GM19463 (cell line): ENCODE data around the gene STMND1.
"Not testable (repeated sequence)": the region's sequence is repeated elsewhere in the genome, so short reads cannot be mapped to it uniquely, and the experiment has no call there.

Experiments used
- ATAC-seq: cut with Tn5 transposase; IDR thresholded peaks from one replicate; pipeline ENCODE4 v1.9.1; 2021; ENCODE audit warnings: mild to moderate bottlenecking, moderate library complexity; ENCODE audit not compliant: unreplicated experiment

STMND1 gene

DNA sequence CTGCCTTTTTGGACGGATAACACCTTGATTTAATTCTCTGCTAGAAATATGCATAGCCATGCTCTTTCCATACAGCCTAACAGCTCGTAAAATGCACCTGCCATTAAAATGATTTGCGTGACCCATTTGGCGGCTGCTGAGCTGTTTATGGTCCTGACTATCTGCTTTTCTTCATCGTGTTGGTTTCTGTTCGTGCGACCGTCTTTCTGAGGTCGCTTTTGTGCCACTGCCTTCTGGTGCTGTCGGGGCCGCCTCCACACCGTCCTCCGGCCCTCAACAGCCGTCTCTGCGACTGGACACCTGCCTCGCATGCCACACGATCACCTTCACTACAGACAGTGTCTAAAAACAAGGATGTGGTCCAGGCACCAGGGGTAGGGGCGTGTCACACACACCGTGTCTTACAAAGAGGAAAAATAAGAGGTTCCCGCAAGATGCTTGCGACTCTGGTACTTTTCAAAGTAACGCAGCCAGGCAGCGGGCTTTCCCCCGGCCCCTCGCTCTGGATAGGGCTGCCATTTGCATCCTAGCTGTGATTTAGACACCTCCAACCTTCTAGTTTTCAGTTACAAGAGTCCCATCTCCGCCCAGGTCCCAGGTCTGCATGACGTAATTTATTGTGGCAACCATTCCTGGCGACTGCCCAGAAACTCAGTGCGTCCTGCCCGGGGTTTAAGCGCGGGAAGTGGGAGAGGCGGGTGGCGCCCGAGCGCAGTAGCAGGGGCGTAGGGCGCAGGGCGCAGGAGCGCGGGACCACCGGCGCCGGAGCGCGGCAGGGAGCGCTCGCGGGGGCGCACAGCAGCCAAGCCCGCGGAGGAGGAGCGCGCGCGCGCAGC, at the start of gene STMND1:
Gene STMND1, plus strand, starts transcription at position 629 of the 836 bp plus-strand sequence. CDS start 208 bp downstream, outside the sequence.
- no peak for ATAC-seq

DNA sequence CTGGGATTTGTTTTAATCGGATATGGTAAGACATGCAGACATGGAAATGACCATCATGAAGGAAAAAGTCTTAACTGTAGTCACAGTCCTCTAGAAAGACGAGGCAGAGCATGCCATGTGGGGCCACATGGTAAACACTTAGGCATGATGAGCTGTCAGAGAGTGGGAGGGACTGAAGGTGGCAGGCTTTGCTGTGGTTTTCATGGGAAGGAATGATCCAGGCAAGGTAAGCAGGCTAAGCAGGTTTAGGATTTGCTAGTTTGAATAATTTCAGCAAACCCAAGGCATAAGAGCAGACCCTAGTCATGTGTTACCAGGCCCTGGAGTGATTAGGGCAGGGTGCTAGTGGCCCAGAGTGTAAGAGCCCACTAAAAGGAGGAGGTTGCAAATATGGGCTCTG, 47.2 kb upstream of the STMND1 start:
- no peak for ATAC-seq

DNA sequence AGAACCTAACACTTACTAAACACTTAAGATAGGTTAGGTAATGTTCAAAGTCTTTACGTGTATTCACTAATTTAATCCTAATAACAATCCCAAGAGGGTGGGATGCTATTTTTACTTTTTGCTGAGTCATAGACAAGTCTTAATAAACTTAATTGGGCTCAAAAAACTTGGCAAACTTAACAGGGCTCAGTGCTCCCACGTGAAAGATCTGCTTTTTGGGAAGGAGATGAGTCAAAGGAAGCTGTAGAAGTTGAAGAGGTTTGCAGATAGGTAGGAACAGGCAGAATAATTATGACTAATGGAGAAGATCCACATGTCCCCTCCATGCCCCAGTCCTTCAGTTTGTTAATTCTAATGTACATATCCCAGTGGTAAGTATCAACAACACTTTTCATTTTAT, 44.5 kb upstream of the STMND1 start:
- no peak for ATAC-seq

DNA sequence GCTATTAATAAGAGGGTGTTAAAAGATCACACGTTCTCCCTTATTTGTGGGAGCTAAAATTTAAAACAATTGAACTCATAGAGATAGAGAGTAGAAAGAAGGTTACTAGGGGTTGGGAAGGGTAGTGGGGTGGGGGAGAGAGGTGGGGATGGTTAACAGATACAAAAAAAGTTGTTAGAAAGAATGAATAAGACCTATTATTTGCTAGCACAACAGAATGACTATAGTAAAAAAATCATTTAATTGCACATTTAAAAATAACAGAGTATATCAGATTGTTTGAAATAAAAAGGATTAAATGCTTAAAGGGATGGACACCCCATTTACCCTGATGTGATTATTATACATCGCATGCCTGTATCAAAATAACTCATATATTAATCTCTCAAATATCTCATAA, 43.3 kb upstream of the STMND1 start:
- ATAC-seq = no peak

DNA sequence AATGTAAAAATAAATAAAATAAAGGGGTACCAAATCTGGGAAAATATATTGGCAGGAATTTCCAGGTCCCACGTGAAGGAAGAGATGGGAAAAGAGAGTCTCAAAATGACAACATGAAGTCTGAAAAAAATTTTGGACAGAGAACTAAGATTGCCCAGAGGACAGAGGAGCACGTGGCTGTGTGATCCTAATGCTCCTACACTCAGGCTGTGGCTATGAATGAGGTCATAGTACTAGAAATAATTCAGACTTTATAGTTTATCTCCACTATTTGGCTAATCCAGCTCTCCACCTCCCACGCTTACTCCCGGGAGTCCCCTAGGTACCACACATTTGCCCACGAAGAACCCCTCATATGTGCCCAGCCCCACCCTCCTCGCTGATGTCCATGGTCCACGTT, 42.8 kb upstream of the STMND1 start:
- ATAC-seq = no peak

DNA sequence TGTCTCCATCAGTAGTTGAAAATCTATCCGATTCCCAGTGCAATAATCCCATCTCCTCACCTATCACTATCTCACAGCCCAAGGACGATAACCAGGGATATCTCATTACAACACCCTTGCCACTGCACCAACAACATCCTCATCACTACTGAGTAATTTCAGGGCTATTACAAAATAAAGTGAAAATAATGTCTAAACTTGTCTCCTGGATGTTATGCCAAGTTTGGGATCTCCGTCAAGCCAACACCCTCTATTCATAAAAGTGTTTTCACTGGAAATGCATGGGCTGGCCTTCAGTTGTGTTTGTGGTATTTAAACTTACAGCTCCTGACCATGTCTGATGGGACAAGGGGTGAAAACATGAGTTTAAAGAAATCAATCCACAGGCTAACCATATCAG, 42.0 kb upstream of the STMND1 start:
- no peak for ATAC-seq

DNA sequence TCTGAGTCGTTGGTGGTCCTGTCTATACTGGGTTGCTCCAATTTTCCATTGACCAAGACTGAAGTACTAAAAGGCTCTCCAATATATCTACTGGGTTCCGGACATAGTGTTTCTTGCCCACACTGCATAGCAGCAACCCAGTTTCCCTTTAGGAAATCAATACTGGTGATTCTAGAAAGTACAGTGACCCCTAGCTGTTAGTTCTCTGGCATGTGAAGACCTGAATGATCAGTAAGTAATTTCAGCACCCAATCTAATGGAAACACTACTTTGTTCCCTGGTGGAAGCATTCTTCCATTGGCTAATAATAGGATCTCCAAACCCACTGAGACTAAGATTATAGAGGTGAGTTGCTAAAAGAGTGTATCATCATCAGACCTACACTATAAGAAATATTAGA, 40.8 kb upstream of the STMND1 start:
- ATAC-seq = no peak

DNA sequence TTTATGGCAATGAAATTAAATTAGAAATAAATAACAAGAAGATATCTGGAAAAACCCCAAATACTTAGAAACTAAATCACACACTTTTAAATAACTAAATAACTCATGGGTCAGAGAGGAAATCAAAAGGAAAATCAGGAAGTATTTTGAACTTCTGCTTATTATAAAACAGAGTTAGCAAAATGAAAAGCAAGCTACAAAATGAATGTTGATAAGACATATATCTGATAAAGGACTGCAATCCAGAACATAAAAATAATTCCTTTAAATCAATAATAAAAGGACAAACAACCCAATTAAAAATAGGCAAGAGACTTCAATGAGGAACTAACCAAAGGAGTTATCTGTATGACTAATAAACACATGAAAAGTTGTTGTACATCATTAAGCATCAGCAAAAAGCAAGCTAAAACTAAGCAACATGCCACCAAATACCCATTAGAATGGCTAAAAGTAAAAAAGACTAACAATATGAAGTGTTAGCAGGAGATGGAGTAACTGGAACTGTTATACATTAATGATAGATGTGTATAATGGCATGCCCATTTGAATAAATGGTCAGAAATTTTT, 38.9 kb upstream of the STMND1 start:
- no peak for ATAC-seq

DNA sequence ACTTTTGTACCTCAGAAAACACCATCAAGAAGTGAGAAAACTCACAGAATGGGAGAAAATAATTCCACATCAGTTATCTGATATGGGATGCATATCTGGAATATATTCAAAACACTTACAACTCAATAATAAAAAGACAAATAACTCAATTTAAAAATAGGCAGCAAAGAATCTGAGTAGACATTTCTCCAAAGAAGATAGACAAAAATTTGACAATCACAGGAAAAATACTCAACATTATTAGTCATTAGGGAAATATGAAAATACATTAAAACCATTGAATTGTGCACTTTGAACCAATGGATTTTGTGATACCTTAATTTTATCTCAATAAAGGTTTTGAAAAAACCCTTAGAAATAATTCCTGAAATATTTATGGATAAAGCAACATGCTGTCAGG, 36.9 kb upstream of the STMND1 start:
- ATAC-seq = no peak

DNA sequence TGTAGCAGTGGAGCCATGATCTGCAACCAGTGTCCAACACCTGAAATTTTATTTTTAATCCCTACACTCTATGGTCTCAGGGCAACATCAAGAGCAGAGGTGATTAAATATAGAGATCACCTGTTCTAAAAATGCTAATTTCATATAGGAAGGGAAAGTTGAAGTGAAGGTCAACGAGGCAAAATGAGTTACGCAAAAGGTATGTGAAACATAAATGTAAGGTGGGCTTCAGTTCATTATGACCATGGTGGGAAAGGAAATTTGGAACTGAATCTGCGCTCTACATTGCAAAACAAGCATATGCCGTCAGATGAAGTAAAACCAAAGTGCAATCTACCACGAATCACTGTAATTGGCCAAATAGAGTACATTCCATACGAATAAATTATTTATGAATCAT, 35.2 kb upstream of the STMND1 start:
- no peak for ATAC-seq

DNA sequence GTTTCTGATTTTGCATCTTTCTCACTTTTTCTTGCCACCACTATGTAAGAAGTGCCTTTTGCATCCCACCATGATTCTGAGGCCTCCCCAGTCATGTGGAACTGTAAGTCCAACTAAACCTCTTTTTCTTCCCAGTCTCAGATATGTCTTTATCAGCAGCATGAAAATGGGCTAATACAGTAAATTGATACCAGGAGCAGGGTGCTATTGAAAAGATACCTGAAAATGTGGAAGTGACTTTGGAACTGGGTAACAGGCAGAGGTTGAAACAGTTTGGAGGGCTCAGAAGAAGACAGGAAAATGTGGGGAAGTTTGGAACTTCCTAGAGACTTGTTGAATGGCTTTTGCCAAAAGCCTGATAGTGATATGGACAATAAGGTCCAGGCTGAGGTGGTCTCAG, 32.9 kb upstream of the STMND1 start:
- ATAC-seq = not testable (repeated sequence)

DNA sequence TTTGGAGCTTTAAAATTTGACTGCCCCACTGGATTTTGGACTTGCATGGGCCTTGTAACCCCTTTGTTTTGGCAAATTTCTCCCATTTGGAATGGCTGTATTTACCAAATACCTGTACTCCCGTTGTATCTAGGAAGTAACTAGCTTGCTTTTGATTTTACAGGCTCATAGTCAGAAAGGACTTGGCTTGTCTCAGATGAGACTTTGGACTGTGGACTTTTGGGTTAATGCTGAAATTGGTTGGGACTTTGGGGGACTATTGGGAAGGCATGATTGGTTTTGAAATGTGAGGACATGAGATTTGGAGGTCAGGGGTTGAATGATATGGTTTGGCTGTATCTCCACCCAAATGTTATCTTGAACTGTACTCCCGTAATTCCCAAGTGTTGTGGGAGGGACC, 31.4 kb upstream of the STMND1 start:
- not testable (repeated sequence) for ATAC-seq

DNA sequence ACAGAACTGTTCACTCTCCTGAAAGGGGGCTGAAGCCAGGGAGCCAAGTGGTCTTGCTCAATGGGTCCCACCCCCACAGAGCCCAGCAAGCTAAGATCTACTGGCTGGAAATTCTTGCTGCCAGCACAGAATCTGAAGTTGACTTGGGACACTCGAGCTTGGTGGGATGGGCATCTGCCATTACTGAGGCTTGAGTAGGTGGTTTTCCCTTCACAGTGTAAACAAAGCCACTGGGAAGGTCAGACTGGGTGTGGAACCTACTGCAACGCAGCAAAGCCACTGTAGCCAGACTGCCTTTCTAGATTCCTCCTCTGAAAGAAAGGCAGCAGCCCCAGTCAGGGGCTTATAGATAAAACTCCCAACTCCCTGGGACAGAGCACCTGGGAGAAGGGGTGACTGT, 28.3 kb upstream of the STMND1 start:
- not testable (repeated sequence) for ATAC-seq

DNA sequence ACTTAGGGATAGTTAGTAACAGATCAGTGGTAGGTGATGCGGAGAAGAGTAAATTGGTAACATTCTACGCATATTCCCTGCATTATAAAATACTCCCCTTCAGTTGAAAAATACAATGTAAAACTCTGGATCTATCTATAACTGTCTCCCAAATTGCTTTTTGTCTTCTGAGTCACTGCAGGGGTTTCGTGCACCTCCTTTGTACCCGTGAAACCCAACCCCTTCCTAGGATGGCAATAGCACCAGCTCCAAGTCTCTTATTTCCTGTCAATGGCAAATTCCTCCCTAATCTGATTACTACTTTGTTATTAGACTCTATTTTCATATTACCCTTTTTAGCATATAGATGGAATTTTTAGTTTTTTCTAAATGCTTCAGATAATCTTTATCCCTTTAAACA, 20.6 kb upstream of the STMND1 start:
- no peak for ATAC-seq

DNA sequence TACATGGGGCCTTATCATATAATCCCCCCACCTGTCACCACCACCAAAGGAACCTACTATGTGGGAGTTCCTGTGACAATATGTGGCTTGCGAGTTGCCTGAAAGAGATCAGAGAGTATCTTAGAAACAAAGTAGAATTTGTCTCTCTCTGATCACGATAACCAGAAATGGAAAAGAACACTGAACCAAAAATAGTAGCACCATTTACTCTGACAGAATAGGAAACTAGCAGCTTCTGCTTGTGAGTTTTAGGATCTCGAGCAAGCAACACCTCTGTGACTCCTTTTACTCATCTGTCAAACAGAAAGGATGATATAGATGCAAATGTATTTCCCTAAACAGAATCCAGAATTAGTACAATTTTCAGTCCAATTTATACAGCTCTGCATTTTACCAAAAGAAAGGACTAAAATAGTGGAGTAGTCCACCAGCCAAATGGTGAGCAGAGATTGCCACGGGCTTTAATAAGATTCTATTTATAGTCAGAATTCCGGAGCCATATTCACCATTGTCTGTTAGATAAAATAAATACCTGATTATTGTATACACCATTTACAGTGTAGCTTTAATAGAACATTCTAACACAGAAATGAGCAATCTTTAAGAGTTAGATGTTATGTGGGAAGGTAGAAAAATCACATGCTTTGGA, 19.9 kb upstream of the STMND1 start:
- no peak for ATAC-seq

DNA sequence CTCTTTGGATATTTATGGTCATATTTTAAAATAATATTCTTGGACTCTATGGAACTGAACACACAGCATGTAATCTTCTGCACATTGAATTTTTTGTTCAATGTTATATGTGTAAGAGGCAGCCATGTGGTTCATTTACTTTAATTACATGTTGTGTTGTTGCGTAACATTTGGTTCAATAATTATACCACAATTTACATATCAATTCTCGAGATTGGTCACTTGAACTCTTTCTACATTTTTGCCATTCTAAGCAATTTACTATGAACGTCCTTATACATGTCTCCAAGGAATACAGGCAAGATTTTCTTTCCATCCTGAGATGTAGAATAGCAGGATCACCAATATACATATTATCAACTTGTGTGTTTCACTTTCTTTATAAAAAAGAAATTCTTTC, 18.5 kb upstream of the STMND1 start:
- no peak for ATAC-seq

DNA sequence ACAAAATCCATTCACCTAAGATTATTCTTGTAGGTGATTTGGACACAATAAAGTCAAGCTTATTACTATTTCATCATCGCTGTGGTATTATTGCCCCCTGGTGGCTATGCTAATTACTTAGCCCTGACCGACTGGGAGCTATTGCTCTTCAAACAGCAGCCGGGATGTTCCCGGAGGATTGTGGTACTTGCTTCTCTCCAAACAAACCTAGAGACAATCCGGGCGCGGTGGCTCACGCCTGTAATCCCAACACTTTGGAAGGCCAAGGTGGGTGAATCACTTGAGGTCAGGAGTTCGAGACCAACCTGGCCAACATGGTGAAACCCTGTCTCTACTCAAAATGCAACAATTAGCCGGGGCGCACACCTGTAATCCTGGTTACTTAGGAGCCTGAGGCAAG, 15.4 kb upstream of the STMND1 start:
- ATAC-seq = no peak

DNA sequence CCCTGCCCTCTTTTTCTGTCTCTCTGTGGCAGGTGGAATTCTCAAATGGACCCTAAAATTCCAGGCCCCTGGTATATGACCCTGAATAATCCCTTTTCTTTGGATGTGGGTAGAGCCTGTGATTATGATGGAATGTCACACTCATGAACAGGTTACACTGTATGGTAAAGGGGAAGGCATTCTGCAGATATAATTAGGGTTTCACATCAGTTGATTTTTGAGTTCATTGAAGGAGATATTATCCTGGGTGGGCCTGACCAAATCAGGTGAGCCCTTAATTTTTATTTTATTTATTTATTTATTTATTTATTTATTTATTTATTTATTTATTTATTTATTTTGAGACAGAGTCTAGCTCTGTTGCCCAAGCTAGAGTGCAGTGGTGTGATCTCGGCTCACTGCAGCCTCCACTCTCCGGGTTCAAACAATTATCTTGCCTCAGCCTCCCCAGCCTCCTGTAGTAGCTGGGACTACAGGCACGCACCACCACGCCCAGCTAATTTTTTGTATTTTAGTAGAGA, 13.7 kb upstream of the STMND1 start:
- no peak for ATAC-seq

DNA sequence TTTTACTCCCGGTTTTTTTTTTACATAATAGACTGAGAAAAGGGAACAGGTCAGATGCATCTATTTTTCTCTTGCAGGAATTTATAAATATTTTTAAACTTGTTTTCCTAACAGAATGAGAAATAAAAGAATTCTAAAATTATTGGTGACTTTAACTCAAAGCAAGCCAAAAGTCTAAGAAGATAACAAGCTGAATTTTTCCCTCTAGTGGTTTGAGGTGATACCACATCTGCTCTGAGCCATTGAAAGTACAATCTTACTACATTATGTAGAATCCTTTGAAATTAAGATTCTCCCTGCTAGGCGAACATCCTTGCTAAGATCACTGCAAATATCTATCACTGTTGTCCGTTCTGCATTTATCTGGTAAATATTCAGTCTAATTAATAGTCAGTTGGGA, 10.7 kb upstream of the STMND1 start:
- ATAC-seq = no peak

DNA sequence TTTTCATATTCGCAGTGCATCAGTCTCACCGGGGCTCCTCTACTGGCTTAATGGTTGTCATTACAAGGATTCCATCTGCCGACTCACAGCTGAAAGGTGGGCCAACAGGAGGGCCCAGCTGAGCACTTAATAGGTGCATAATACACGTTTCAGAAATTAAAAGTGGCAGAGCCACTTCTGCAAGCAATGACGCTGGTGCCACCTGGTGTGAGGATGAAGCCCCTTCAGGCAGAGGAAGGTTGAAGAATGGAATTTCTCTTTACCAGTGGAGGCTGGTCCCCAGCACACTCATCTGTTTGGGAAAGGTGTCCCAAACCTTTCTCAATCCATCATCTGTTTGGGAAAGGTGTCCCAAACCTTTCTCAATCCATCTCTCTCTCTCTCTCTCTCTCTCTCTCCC, 8.2 kb upstream of the STMND1 start:
- no peak for ATAC-seq

DNA sequence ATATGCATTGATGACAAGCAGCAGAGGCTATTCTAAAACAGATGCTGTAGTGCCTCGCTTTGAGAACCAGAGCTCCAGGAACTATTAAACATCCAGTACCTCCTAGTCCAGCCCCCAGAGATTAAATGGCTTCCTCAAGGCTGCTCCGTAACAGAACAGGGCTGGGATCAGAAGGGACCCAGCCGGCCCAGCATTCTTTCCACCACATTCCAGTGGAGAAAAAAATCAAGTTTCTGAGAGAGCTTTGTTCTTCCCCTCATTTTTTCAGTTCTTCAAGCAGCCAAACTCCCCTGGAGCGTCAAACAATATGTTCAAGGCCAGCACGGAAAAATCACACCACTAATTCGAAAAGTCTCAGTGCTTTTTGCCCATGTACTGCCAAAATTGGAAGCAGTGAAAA, 5.8 kb upstream of the STMND1 start:
- ATAC-seq = no peak

DNA sequence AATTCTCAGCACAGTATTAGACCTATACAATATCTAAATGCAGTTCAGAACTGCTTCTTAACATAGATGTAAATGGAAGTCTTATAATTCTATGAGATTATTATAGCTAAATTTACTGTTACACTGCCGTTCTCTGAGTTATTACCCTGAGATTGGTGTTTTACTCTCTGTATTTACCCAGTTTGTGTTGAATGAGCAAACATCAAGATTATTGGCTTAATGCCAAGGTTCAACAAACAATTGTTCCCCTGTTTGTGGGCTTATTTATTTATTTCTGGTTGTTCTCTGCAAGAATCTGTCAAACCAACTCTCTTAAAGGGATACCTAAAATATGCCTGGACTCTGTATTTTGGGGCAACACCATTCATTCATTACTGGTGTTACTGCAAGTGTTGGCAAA, 5.2 kb upstream of the STMND1 start:
- ATAC-seq = no peak
